Fibroblast of the aortic adventitia (primary cell): Measurements from ENCODE around the gene IL12RB1. TPM values are rescaled to one million over a fixed set of nuclear protein-coding genes. Genes with fewer than 3 reads are reported as not detected.

ENCODE experiments used
- DNase-seq: peaks from one replicate; pipeline ENCODE4 v3.0.0-alpha.2; 2010; ENCODE audit warnings: low read depth
- H3K4me3 ChIP-seq: 2 replicates; pipeline ENCODE4 v1.5.1; 2011; ENCODE audit warnings: low read depth, mild to moderate bottlenecking, control low read depth, low read length, moderate library complexity
- total RNA-seq: library from RNA; depleted of rRNA; stranded (reverse); fragments of >200 nt; gene quantifications from 2 replicates; pipeline ENCODE4 v1.2.3, GENCODE V29; 2012; ENCODE audit warnings: low replicate concordance
- TF ChIP-seq, protein P1 (sequence below): IDR thresholded peaks from 2 replicates; pipeline ENCODE4 v1.5.1; 2011; ENCODE audit warnings: mild to moderate bottlenecking, low read length, control low read depth, inconsistent platforms; ENCODE audit not compliant: insufficient read depth

The IL12RB1 gene
- total RNA-seq, 1 donor, result not detected

DNA sequence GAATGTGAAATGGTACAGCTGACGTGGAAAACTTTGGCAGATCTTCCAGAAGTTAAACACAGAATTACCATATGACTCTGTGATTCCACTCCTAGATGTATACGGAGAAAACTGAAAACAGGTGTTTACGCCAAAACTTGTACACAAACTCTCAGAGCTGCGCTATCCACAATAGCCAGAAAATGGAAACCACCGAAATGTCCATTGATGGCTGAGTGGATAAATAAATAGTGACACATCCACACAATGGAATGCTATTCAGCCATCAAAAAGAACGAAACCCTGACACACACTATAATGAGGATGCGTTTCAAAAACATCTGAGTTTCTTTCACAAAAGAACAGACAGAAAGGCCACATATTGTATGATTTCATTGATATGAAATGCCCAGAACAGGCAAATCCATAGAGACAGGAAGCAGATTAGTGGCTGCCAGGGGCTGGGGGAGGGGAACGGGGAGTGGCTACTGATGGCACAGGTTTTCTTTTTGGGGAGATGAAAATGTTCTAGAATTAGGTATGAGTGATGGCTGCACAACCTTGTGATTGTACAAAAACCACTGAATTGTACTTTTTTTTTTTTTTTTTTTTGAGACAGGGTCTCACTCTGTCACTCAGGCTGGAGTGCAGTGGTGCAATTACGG, 33.0 kb downstream of the IL12RB1 start:
- DNase-seq, result peak; percentile 43
- TF ChIP-seq, protein P1, sequence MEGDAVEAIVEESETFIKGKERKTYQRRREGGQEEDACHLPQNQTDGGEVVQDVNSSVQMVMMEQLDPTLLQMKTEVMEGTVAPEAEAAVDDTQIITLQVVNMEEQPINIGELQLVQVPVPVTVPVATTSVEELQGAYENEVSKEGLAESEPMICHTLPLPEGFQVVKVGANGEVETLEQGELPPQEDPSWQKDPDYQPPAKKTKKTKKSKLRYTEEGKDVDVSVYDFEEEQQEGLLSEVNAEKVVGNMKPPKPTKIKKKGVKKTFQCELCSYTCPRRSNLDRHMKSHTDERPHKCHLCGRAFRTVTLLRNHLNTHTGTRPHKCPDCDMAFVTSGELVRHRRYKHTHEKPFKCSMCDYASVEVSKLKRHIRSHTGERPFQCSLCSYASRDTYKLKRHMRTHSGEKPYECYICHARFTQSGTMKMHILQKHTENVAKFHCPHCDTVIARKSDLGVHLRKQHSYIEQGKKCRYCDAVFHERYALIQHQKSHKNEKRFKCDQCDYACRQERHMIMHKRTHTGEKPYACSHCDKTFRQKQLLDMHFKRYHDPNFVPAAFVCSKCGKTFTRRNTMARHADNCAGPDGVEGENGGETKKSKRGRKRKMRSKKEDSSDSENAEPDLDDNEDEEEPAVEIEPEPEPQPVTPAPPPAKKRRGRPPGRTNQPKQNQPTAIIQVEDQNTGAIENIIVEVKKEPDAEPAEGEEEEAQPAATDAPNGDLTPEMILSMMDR, result no peak
- H3K4me3 ChIP-seq, result no peak overlapping the region

GRCh38 chr19:18051887-18052286, 34.8 kb downstream of the IL12RB1 start:
- DNase-seq, result no peak
- no peak overlapping the region for H3K4me3 ChIP-seq
- TF ChIP-seq, protein P1, result no peak

DNA sequence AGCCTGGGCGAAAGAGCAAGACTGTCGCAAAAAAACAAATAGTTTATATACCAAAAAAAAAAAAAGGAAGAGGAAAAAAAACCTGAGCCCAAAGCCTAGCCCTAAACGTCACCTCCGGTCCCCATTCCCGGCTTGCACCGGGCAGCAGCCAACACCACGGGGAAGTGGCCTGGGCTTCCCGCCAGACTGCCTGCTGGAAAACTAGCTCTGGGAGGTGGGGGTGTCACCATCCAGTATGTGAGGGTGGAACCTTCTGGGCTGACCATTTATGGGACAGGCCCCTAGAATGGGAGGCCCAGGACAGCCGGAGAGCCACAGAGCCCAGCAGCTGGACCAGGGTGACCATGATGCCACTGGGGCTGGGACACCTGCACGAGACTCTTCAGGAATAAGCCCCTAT, 37.3 kb downstream of the IL12RB1 start:
- H3K4me3 ChIP-seq, result no peak overlapping the region
- DNase-seq, result peak; percentile 59
- TF ChIP-seq, protein P1, result no peak

DNA sequence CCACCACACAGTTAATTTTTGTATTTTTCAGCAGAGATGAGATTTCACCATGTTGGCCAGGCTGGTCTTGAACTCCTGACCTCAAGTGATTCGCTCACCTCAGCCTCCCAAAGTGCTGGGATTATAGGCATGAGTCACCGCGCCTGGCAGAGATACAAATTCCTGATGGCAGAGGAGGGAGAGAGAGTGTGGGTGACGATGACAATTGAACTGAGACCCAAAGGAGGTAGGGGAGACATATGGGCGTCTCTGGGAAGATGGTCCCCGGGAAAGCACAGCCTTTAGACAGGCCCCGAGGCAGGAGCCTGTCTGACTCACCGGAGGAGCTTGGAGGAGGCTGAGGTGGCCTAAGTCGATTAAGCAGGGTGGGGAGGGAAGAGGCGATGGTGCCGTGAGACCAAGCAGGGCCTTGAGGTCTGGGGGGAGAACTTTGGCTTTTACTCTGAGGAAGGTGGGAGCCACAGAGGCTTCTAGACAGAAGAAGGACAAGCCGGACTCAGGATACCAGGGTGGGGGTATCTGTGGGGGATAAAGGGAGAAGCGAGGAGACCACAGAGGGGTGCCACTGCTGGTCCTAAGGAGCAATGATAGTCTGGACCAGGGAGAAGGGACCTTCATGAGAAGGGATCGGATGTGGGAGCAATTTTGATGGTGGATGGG, 40.5 kb downstream of the IL12RB1 start:
- no peak overlapping the region for H3K4me3 ChIP-seq
- TF ChIP-seq, protein P1, result no peak
- DNase-seq, result peak; percentile 65

GRCh38 chr19:18045307-18046050, 41.3 kb downstream of the IL12RB1 start:
- no peak for DNase-seq
- peak overlapping the region; percentile 52 for H3K4me3 ChIP-seq
- TF ChIP-seq, protein P1, result no peak

DNA sequence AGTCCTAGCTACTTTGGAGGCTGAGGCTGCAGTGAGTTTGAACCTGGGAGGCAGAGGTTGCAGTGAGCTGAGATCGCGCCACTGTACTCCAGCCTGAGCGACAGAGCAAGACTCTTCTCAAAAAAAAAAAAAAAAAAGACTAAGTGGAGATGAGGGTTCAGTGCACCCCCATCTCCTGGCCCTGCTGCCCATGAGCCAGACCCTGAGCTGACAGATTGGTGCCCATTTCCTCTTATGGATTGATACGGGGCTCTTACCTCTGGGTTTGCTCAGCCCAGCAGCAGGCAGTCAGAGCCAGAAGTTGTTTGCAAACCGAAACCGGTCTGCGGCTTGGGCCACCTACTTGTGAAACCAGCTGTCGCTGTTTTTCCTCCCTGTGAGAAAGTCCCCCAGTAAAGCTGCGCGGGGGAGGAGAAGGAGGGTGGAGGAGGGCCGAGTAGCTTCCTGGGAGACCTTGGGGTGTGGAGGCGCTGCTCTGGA, 41.9 kb downstream of the IL12RB1 start:
- TF ChIP-seq, protein P1, result no peak
- H3K4me3 ChIP-seq, result peak overlapping the region; percentile 52
- peak; percentile 51 for DNase-seq
